HEK293 (cell line): ENCODE results near the gene CDADC1.

Experiments
- CTCF ChIA-PET: fragments of 350-600 bp; formaldehyde crosslinking; extraction: SDS; loops from one replicate; lab custom pipeline; 2021; ENCODE audit warnings: antibody characterized with exemption; lab: Yijun Ruan, JAX
- POLR2A ChIA-PET: fragments of 300-600 bp; formaldehyde crosslinking; extraction: SDS; loops from one replicate; lab custom pipeline; 2020; ENCODE audit warnings: antibody characterized with exemption, inconsistent platforms; lab: Yijun Ruan, JAX
- H3K27ac ChIP-seq: fragments of 200-500 bp; sonication (Bioruptor generic); 2 replicates; pipeline ENCODE4 v1.5.1; 2014; ENCODE audit warnings: low read depth, low read length, control low read depth, inconsistent platforms; ENCODE audit errors: extremely low read depth
- H3K36me3 ChIP-seq, 2 experiments: fragments of 200-500 bp in 1 of 2; sonication (Bioruptor generic) in 1 of 2; 1 replicate in 1 of 2; 2 replicates in 1 of 2; pipeline ENCODE4 v1.5.1; 2014 to 2017; ENCODE audit warnings: inconsistent platforms in 2 of 2, low read length in 2 of 2; ENCODE audit not compliant: control insufficient read depth in 2 of 2, insufficient read depth in 1 of 2
- H3K4me1 ChIP-seq: fragments of 200-500 bp; sonication (Bioruptor generic); 2 replicates; pipeline ENCODE4 v1.5.1; 2014; ENCODE audit warnings: mild to moderate bottlenecking, low read length, inconsistent platforms; ENCODE audit not compliant: control insufficient read depth, insufficient read depth
- H3K4me3 ChIP-seq: 2 replicates; pipeline ENCODE4 v1.5.1; 2011; ENCODE audit warnings: low read depth, mild to moderate bottlenecking, control low read depth, low read length, moderate library complexity
- H3K9me3 ChIP-seq: fragments of 200-500 bp; sonication (Bioruptor generic); 2 replicates; pipeline ENCODE4 v1.5.1; 2014; ENCODE audit warnings: low read depth, low read length, inconsistent platforms; ENCODE audit not compliant: control insufficient read depth, insufficient read depth
- SP3 ChIP-seq: fragments of 450-650 bp; formaldehyde crosslinking; IDR thresholded peaks from 2 replicates; pipeline ENCODE4 v1.5.1; 2016; ENCODE audit warnings: missing biosample characterization, missing genetic modification characterization
- ZNF112 ChIP-seq: fragments of 450-650 bp; formaldehyde crosslinking; IDR thresholded peaks from 2 replicates; pipeline ENCODE4 v1.5.0; 2017; ENCODE audit warnings: missing biosample characterization, missing genetic modification characterization
- ZNF157 ChIP-seq: fragments of 450-650 bp; formaldehyde crosslinking; IDR thresholded peaks from 2 replicates; pipeline ENCODE4 v1.5.1; 2016; ENCODE audit warnings: missing biosample characterization, missing genetic modification characterization
- ZNF2 ChIP-seq: fragments of 450-650 bp; formaldehyde crosslinking; IDR thresholded peaks from 2 replicates; pipeline ENCODE4 v1.5.1; 2016; ENCODE audit warnings: missing biosample characterization, missing genetic modification characterization
- ZNF350 ChIP-seq: fragments of 450-650 bp; formaldehyde crosslinking; IDR thresholded peaks from 2 replicates; pipeline ENCODE4 v1.5.0; 2017; ENCODE audit warnings: missing biosample characterization, mild to moderate bottlenecking, missing genetic modification characterization
- ZNF391 ChIP-seq: fragments of 450-650 bp; formaldehyde crosslinking; IDR thresholded peaks from 2 replicates; pipeline ENCODE4 v1.5.1; 2016; ENCODE audit warnings: low read depth, missing biosample characterization, missing genetic modification characterization, borderline replicate concordance
- ZNF514 ChIP-seq: fragments of 450-650 bp; formaldehyde crosslinking; IDR thresholded peaks from 2 replicates; pipeline ENCODE4 v1.5.1; 2016; ENCODE audit warnings: missing biosample characterization, missing genetic modification characterization
- ZNF521 ChIP-seq: fragments of 450-650 bp; formaldehyde crosslinking; IDR thresholded peaks from 2 replicates; pipeline ENCODE4 v1.5.1; 2017; ENCODE audit warnings: missing biosample characterization, mild to moderate bottlenecking, missing genetic modification characterization
- TF ChIP-seq, protein P1 (sequence below): fragments of 450-650 bp; formaldehyde crosslinking; IDR thresholded peaks from 2 replicates; pipeline ENCODE4 v1.5.1; 2016; ENCODE audit warnings: missing biosample characterization, missing genetic modification characterization
- TF ChIP-seq, protein P2 (sequence below): fragments of 450-650 bp; formaldehyde crosslinking; IDR thresholded peaks from 2 replicates; pipeline ENCODE4 v1.5.1; 2016; ENCODE audit warnings: missing biosample characterization, missing genetic modification characterization
- TF ChIP-seq, protein P3 (sequence below): fragments of 450-650 bp; formaldehyde crosslinking; IDR thresholded peaks from 2 replicates; pipeline ENCODE4 v1.5.1; 2016; ENCODE audit warnings: missing biosample characterization, missing genetic modification characterization
- TF ChIP-seq, protein P4 (sequence below): sonication (generic); formaldehyde crosslinking; IDR thresholded peaks from 2 replicates; pipeline ENCODE4 v1.8.1; 2022; ENCODE audit warnings: mild to moderate bottlenecking, moderate library complexity, missing genetic modification reagents

Gene CDADC1

DNA sequence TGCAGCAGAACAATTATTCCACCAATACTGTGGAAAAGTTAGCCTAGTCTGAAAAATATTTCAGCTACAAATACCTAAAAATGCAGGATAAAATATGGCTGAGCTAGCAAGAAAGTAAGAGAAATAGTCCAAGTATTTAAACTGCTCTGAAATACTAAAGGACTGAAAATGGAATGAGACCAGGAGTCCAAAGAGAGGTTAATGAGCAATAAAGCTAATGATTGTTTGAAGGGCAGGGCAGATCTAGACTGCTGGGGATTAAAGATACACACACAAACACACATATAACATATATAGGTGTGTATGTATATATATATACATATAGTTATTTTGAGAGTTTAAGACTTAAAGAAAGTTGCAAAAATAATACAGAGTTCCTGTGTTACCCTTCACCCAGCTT lies 2.6 kb upstream of the CDADC1 start:
- CTCF ChIA-PET = interaction anchor here (0.8 to 1.1 kb wide), 2 partner anchors 35 to 145 kb away, joined by 3 to 5 read pairs; no protein-coding TSS in a partner anchor
- no peaks in the 10 kb centered on the region for H3K9me3 ChIP-seq
- H3K36me3 ChIP-seq = no peaks in the 10 kb centered on the region
- TF ChIP-seq ZNF514 (tag by site-specific recombination) (no peak), ZNF112 (tag by site-specific recombination) (no peak), ZNF2 (no peak), SP3 (tag by site-specific recombination) (no peak), ZNF157 (tag by site-specific recombination) (no peak), ZNF521 (tag by site-specific recombination) (no peak)
- TF ChIP-seq, protein P1, sequence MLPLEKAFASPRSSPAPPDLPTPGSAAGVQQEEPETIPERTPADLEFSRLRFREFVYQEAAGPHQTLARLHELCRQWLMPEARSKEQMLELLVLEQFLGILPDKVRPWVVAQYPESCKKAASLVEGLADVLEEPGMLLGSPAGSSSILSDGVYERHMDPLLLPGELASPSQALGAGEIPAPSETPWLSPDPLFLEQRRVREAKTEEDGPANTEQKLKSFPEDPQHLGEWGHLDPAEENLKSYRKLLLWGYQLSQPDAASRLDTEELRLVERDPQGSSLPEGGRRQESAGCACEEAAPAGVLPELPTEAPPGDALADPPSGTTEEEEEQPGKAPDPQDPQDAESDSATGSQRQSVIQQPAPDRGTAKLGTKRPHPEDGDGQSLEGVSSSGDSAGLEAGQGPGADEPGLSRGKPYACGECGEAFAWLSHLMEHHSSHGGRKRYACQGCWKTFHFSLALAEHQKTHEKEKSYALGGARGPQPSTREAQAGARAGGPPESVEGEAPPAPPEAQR (tag by site-specific recombination) = no peak
- TF ChIP-seq, protein P2, sequence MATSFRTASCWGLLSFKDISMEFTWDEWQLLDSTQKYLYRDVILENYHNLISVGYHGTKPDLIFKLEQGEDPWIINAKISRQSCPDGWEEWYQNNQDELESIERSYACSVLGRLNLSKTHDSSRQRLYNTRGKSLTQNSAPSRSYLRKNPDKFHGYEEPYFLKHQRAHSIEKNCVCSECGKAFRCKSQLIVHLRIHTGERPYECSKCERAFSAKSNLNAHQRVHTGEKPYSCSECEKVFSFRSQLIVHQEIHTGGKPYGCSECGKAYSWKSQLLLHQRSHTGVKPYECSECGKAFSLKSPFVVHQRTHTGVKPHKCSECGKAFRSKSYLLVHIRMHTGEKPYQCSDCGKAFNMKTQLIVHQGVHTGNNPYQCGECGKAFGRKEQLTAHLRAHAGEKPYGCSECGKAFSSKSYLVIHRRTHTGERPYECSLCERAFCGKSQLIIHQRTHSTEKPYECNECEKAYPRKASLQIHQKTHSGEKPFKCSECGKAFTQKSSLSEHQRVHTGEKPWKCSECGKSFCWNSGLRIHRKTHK = no peak
- TF ChIP-seq, protein P3, sequence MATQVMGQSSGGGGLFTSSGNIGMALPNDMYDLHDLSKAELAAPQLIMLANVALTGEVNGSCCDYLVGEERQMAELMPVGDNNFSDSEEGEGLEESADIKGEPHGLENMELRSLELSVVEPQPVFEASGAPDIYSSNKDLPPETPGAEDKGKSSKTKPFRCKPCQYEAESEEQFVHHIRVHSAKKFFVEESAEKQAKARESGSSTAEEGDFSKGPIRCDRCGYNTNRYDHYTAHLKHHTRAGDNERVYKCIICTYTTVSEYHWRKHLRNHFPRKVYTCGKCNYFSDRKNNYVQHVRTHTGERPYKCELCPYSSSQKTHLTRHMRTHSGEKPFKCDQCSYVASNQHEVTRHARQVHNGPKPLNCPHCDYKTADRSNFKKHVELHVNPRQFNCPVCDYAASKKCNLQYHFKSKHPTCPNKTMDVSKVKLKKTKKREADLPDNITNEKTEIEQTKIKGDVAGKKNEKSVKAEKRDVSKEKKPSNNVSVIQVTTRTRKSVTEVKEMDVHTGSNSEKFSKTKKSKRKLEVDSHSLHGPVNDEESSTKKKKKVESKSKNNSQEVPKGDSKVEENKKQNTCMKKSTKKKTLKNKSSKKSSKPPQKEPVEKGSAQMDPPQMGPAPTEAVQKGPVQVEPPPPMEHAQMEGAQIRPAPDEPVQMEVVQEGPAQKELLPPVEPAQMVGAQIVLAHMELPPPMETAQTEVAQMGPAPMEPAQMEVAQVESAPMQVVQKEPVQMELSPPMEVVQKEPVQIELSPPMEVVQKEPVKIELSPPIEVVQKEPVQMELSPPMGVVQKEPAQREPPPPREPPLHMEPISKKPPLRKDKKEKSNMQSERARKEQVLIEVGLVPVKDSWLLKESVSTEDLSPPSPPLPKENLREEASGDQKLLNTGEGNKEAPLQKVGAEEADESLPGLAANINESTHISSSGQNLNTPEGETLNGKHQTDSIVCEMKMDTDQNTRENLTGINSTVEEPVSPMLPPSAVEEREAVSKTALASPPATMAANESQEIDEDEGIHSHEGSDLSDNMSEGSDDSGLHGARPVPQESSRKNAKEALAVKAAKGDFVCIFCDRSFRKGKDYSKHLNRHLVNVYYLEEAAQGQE = no peak
- no peak overlapping the region for H3K4me3 ChIP-seq
- H3K4me1 ChIP-seq = 0 out of 2 replicates have a peak, but pooled peaks cover 2% of the 10 kb centered on the region
- no peak overlapping the region for H3K27ac ChIP-seq
- POLR2A ChIA-PET = interaction anchor here (0.8 kb wide), 1 partner anchor 19 kb away, joined by 3 read pairs; no protein-coding TSS in a partner anchor

DNA sequence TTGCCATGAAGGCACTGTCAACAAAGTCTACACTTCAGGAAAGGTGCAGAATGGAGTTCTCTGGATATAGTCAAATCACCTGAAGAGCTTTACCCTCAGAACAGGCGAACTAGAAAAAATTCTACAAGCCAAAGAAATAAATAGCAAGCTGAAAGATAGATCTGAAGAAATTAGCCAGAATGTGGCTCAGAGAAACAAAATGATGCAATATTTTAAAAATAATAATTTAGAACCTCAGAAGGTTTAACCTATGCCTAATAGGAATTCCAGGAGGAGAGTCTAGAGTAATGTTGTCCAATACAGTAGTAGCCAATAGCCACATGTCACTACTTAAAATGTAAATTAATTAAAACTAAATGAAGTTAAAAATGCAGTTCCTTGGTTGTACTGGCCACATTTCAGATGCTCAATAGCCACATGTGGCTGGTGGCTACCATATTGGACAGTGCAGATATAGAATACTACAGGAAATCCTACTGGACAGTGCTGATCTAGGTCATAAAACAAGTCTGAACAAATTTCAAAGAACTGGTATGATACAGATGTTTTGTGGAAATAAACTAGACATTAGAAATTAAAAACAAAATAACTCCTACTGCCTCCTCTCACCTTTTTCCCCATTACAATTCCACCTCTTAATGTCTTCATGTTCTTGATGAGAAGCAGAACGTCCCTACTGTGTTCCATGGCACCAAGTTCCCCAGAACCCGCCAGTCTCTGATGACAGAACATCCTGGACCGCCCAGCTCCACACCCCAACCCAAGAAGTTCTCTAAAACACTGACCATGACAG lies 679 bp upstream of the CDADC1 start:
- TF ChIP-seq, protein P4, sequence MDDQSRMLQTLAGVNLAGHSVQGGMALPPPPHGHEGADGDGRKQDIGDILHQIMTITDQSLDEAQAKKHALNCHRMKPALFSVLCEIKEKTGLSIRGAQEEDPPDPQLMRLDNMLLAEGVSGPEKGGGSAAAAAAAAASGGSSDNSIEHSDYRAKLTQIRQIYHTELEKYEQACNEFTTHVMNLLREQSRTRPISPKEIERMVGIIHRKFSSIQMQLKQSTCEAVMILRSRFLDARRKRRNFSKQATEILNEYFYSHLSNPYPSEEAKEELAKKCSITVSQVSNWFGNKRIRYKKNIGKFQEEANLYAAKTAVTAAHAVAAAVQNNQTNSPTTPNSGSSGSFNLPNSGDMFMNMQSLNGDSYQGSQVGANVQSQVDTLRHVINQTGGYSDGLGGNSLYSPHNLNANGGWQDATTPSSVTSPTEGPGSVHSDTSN (CRISPR knock-in tag) = 0 out of 2 replicates have a peak, but pooled peaks have one; percentile 57
- TF ChIP-seq, protein P3 = 0 out of 2 replicates have a peak, but pooled peaks have one; percentile 20
- TF ChIP-seq ZNF350 (tag by site-specific recombination) (no peak), ZNF391 (tag by site-specific recombination) (no peak)
- ChIA-PET CTCF (interaction anchor here (1.4 kb wide), 1 partner anchor 34 kb away, joined by 3 read pairs; no protein-coding TSS in a partner anchor), POLR2A (interaction anchor here (0.5 to 1.1 kb wide), 3 partner anchors 17 to 1152 kb away, joined by 3 to 4 read pairs (median 3); partner anchors contain the start of genes MED4 and RCBTB2)
- Histone ChIP-seq H3K4me1 (0 out of 2 replicates have a peak, but pooled peaks cover 2% of the 10 kb centered on the region), H3K4me3 (peak overlapping the region; percentile 83), H3K27ac (peak overlapping the region; percentile 32; the same call in 1 of the 2 replicates), H3K9me3 (no peaks in the 10 kb centered on the region), H3K36me3 (peaks cover 0 to 2% of the 10 kb centered on the region in 2 experiments; a peak in 2 of 3 replicates)
